MM.1S (cell line): ENCODE measurements around the gene LDLRAD4.

ENCODE experiments used
- DNase-seq: peaks from one replicate; pipeline ENCODE4 v3.0.0-alpha.2; 2015
- H2AFZ ChIP-seq: fragments of 300-600 bp; sonication (generic); 2 replicates; pipeline ENCODE4 v1.6.0; 2016; ENCODE audit warnings: antibody characterized with exemption, low read length
- H3F3A ChIP-seq: fragments of 300-600 bp; sonication (generic); 2 replicates; pipeline ENCODE4 v1.6.1; 2016; ENCODE audit warnings: mild to moderate bottlenecking, antibody characterized with exemption, low read length, moderate library complexity, mixed read lengths; ENCODE audit not compliant: insufficient read depth
- H3K27ac ChIP-seq: fragments of 300-600 bp; sonication (generic); 2 replicates; pipeline ENCODE4 v1.5.1; 2016; ENCODE audit warnings: mild to moderate bottlenecking, low read length
- H3K27me3 ChIP-seq: fragments of 300-600 bp; sonication (generic); replicated peaks from 2 replicates; pipeline ENCODE4 v1.6.0; 2016; ENCODE audit warnings: low read length; ENCODE audit not compliant: insufficient read depth
- H3K36me3 ChIP-seq: fragments of 300-600 bp; sonication (generic); replicated peaks from 2 replicates; pipeline ENCODE4 v1.6.1; 2016; ENCODE audit warnings: mild to moderate bottlenecking, low read length, mixed read lengths; ENCODE audit not compliant: insufficient read depth
- H3K4me1 ChIP-seq: fragments of 300-600 bp; sonication (generic); 2 replicates; pipeline ENCODE4 v1.6.1; 2016; ENCODE audit warnings: low read length, mixed read lengths
- H3K4me2 ChIP-seq: fragments of 300-600 bp; sonication (generic); 2 replicates; pipeline ENCODE4 v1.6.0; 2016; ENCODE audit warnings: low read depth, low read length
- H3K4me3 ChIP-seq: fragments of 300-600 bp; sonication (generic); 2 replicates; pipeline ENCODE4 v1.5.1; 2016; ENCODE audit warnings: low read length, mixed read lengths
- H3K79me2 ChIP-seq: fragments of 300-600 bp; sonication (generic); 2 replicates; pipeline ENCODE4 v1.6.1; 2016; ENCODE audit warnings: mixed run types, low read length, mixed read lengths
- H3K9ac ChIP-seq: fragments of 300-600 bp; sonication (generic); 2 replicates; pipeline ENCODE4 v1.6.1; 2016; ENCODE audit warnings: low read length, mixed read lengths
- H3K9me2 ChIP-seq: fragments of 300-600 bp; sonication (generic); replicated peaks from 2 replicates; pipeline ENCODE4 v1.6.1; 2016; ENCODE audit warnings: mild to moderate bottlenecking, low read length, mixed read lengths; ENCODE audit not compliant: insufficient read depth
- H3K9me3 ChIP-seq: fragments of 300-600 bp; sonication (generic); replicated peaks from 2 replicates; pipeline ENCODE4 v1.6.1; 2016; ENCODE audit warnings: mild to moderate bottlenecking, low read length, mixed read lengths; ENCODE audit not compliant: insufficient read depth
- H4K20me1 ChIP-seq: fragments of 300-600 bp; sonication (generic); 2 replicates; pipeline ENCODE4 v1.6.1; 2016; ENCODE audit warnings: mild to moderate bottlenecking, low read length, moderate library complexity, mixed read lengths; ENCODE audit not compliant: insufficient read depth
- EZH2 ChIP-seq: fragments of 300-600 bp; sonication (generic); optimal IDR thresholded peaks from 2 replicates; pipeline ENCODE3; 2017; ENCODE audit warnings: low read depth, mild to moderate bottlenecking, antibody characterized with exemption, low read length, mixed read lengths
- EZH2phosphoT487 ChIP-seq: fragments of 300-600 bp; sonication (generic); IDR thresholded peaks from 2 replicates; pipeline ENCODE4 v1.6.1; 2018; ENCODE audit warnings: antibody characterized with exemption, low read length
- TF ChIP-seq, protein P1 (sequence below): fragments of 300-600 bp; sonication (generic); IDR thresholded peaks from 2 replicates; pipeline ENCODE4 v1.5.1; 2016; ENCODE audit warnings: antibody characterized with exemption, low read length, mixed read lengths

Gene LDLRAD4

DNA sequence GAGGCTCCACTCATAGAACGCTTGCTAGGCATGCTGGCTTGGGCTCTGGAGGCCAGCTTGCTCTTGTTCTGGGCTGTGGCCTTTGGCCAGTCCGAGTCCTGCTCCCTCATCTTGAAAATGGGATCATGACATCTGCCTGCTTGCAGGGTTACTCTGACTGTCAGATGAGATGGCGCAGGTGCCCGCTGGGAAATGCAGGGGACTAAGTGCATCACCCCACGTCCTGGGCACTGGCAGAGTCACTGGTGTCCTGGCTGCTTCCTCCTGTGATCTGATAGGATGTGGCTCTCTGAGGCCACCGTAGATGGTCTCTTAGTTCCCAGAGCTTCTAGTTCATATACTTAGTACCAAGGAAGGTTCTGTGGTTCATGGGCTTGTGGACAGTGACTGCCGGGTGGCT lies 18.5 kb downstream of the LDLRAD4 start:
- no peak overlapping the region for H3K4me3 ChIP-seq
- no peak for TF ChIP-seq EZH2
- no peak for TF ChIP-seq EZH2phosphoT487
- TF ChIP-seq, protein P1, sequence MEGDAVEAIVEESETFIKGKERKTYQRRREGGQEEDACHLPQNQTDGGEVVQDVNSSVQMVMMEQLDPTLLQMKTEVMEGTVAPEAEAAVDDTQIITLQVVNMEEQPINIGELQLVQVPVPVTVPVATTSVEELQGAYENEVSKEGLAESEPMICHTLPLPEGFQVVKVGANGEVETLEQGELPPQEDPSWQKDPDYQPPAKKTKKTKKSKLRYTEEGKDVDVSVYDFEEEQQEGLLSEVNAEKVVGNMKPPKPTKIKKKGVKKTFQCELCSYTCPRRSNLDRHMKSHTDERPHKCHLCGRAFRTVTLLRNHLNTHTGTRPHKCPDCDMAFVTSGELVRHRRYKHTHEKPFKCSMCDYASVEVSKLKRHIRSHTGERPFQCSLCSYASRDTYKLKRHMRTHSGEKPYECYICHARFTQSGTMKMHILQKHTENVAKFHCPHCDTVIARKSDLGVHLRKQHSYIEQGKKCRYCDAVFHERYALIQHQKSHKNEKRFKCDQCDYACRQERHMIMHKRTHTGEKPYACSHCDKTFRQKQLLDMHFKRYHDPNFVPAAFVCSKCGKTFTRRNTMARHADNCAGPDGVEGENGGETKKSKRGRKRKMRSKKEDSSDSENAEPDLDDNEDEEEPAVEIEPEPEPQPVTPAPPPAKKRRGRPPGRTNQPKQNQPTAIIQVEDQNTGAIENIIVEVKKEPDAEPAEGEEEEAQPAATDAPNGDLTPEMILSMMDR: no peak
- no peaks in the 10 kb centered on the region for H3K36me3 ChIP-seq
- H2AFZ ChIP-seq: no peak overlapping the region
- H3K4me2 ChIP-seq: no peak overlapping the region
- no peak for DNase-seq
- H3F3A ChIP-seq: no peaks in the 10 kb centered on the region
- no peaks in the 10 kb centered on the region for H3K79me2 ChIP-seq
- no peaks in the 10 kb centered on the region for H3K4me1 ChIP-seq
- no peaks in the 10 kb centered on the region for H3K9me2 ChIP-seq
- H3K27ac ChIP-seq: no peak overlapping the region
- H3K9ac ChIP-seq: no peak overlapping the region
- H3K27me3 ChIP-seq: no peaks in the 10 kb centered on the region
- H3K9me3 ChIP-seq: no peaks in the 10 kb centered on the region
- H4K20me1 ChIP-seq: no peaks in the 10 kb centered on the region

GRCh38 chr18:13237641-13238040 lies 19.1 kb downstream of the LDLRAD4 start:
- no peak overlapping the region for H3K4me2 ChIP-seq
- no peaks in the 10 kb centered on the region for H3K27me3 ChIP-seq
- no peaks in the 10 kb centered on the region for H4K20me1 ChIP-seq

DNA sequence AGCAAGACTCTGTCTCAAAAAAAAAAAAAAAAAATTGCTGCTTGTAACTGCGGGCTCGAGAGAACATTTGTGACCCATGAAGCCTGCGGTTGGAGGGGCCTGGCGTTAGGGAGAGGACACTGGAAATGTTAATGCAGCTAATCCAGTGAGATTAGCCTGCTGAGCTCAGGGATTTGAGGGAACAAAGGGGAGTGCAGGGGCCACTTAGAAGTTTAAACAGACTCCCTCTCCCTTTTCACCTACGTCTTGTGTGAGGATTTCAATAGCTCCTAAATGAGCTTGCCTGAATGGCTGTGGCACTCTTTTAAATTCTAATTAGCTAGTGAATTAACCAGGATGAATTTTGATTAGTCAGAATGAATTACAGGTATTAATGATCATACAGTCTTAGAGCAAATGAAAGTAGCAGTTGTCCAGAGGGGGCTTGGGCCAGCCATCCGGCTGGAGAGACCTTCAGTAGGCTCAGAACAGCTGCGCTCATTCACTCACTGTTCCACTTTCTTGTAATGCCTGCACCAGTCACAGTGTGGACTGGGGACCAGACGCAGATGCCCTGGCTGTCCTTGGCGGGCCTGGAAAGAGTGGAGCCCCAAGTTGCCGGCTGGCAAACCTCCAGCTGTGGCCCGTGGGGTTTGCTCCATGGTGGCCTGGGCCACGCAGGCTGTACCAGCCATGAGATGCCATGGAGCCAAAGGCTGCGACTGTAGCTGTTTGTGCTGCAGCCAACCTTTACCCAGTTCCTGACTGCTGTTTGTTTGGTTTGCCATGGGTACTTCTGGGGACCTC lies 20.8 kb downstream of the LDLRAD4 start:
- H3K9me2 ChIP-seq: no peaks in the 10 kb centered on the region
- no peaks in the 10 kb centered on the region for H3K27me3 ChIP-seq
- no peaks in the 10 kb centered on the region for H3K79me2 ChIP-seq
- H3K4me1 ChIP-seq: no peaks in the 10 kb centered on the region
- no peak overlapping the region for H3K9ac ChIP-seq
- H3K36me3 ChIP-seq: no peaks in the 10 kb centered on the region
- DNase-seq: no peak
- no peaks in the 10 kb centered on the region for H4K20me1 ChIP-seq
- H3K4me2 ChIP-seq: no peak overlapping the region
- no peak overlapping the region for H2AFZ ChIP-seq
- H3K9me3 ChIP-seq: no peaks in the 10 kb centered on the region
- H3F3A ChIP-seq: no peaks in the 10 kb centered on the region
- H3K27ac ChIP-seq: no peak overlapping the region
- no peak for TF ChIP-seq EZH2
- TF ChIP-seq EZH2phosphoT487: no peak
- TF ChIP-seq, protein P1: no peak
- no peak overlapping the region for H3K4me3 ChIP-seq

More at GRCh38 chr18:13237641-13238040, 19.1 kb downstream of the LDLRAD4 start:
- Histone ChIP-seq H2AFZ (no peak overlapping the region), H3K9me2 (no peaks in the 10 kb centered on the region), H3K79me2 (no peaks in the 10 kb centered on the region), H3K4me3 (no peak overlapping the region), H3K9me3 (no peaks in the 10 kb centered on the region), H3K4me1 (no peaks in the 10 kb centered on the region), H3F3A (no peaks in the 10 kb centered on the region), H3K27ac (no peak overlapping the region), H3K9ac (no peak overlapping the region), H3K36me3 (no peaks in the 10 kb centered on the region)
- TF ChIP-seq EZH2phosphoT487: no peak
- TF ChIP-seq EZH2: no peak
- TF ChIP-seq, protein P1: no peak
- no peak for DNase-seq
